K562 (cell line): ENCODE measurements around the gene SH3D21.

Source experiments
- CHD4 ChIP-seq: fragments of 200-600 bp; sonication (generic); IDR thresholded peaks from 3 replicates; pipeline ENCODE4 v1.6.1; 2012; ENCODE audit warnings: low read depth, mild to moderate bottlenecking, mixed read lengths, low read length, inconsistent platforms; ENCODE audit not compliant: insufficient read depth, insufficient replicate concordance, poor library complexity, severe bottlenecking
- EP300 ChIP-seq: IDR thresholded peaks from 2 replicates; pipeline ENCODE4 v1.6.1; 2012; ENCODE audit warnings: low read length, improper control_type of control experiment
- NR2F6 ChIP-seq: fragments of 450-650 bp; formaldehyde crosslinking; IDR thresholded peaks from 2 replicates; pipeline ENCODE4 v1.4.0; 2020; ENCODE audit warnings: mild to moderate bottlenecking
- PHF20 ChIP-seq: fragments of 450-650 bp; IDR thresholded peaks from 2 replicates; pipeline ENCODE4 v1.6.1; 2018; ENCODE audit not compliant: partially characterized antibody
- POLR2AphosphoS2 ChIP-seq: IDR thresholded peaks from 2 replicates; pipeline ENCODE4 v1.6.1; 2012; ENCODE audit warnings: low read length, improper control_type of control experiment
- POLR2AphosphoS5 ChIP-seq: IDR thresholded peaks from 2 replicates; pipeline ENCODE4 v1.6.1; 2011; ENCODE audit warnings: mild to moderate bottlenecking, low read depth, low read length, moderate library complexity; ENCODE audit not compliant: control insufficient read depth, insufficient read depth
- TF ChIP-seq, protein P1 (sequence below): sonication (generic); formaldehyde crosslinking; IDR thresholded peaks from 2 replicates; pipeline ENCODE4 v1.8.0; 2022; ENCODE audit warnings: missing genetic modification reagents, mild to moderate bottlenecking, borderline replicate concordance
- TF ChIP-seq, protein P2 (sequence below): sonication (generic); formaldehyde crosslinking; IDR thresholded peaks from 2 replicates; pipeline ENCODE4 v1.5.0; 2020; ENCODE audit warnings: missing genetic modification reagents
- TF ChIP-seq, protein P3 (sequence below): sonication (generic); formaldehyde crosslinking; IDR thresholded peaks from 2 replicates; pipeline ENCODE4 v1.8.1; 2023; ENCODE audit warnings: mild to moderate bottlenecking, missing genetic modification reagents

DNA sequence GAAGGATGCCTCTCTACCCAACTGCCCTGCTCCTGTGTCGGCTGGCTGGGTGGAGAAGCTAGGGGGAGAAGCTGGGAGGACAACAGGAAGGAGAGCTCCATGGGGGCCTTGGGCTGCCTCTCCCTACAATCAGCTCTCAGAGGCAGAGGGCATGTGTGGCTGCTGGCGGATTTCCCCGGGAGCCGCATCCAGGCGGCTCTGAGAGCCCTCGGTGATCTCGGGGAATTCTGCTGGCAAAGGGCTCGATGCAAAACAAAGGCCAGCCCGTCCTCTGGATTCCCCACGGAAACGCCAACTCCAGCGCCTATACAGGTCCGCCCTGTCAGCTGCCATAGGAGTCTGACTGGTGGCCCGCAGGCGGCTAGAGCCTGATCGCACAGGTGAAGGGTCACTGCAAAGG is 43.7 kb downstream of the SH3D21 start:
- no peak for TF ChIP-seq POLR2AphosphoS2
- TF ChIP-seq POLR2AphosphoS5, result no peak
- TF ChIP-seq PHF20, result no peak
- TF ChIP-seq CHD4, result no peak
- TF ChIP-seq NR2F6 (CRISPR knock-in tag), result no peak
- TF ChIP-seq, protein P1, sequence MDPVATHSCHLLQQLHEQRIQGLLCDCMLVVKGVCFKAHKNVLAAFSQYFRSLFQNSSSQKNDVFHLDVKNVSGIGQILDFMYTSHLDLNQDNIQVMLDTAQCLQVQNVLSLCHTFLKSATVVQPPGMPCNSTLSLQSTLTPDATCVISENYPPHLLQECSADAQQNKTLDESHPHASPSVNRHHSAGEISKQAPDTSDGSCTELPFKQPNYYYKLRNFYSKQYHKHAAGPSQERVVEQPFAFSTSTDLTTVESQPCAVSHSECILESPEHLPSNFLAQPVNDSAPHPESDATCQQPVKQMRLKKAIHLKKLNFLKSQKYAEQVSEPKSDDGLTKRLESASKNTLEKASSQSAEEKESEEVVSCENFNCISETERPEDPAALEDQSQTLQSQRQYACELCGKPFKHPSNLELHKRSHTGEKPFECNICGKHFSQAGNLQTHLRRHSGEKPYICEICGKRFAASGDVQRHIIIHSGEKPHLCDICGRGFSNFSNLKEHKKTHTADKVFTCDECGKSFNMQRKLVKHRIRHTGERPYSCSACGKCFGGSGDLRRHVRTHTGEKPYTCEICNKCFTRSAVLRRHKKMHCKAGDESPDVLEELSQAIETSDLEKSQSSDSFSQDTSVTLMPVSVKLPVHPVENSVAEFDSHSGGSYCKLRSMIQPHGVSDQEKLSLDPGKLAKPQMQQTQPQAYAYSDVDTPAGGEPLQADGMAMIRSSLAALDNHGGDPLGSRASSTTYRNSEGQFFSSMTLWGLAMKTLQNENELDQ, result no peak
- TF ChIP-seq, protein P2, sequence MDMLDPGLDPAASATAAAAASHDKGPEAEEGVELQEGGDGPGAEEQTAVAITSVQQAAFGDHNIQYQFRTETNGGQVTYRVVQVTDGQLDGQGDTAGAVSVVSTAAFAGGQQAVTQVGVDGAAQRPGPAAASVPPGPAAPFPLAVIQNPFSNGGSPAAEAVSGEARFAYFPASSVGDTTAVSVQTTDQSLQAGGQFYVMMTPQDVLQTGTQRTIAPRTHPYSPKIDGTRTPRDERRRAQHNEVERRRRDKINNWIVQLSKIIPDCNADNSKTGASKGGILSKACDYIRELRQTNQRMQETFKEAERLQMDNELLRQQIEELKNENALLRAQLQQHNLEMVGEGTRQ (CRISPR knock-in tag), result no peak
- no peak for TF ChIP-seq EP300
- TF ChIP-seq, protein P3, sequence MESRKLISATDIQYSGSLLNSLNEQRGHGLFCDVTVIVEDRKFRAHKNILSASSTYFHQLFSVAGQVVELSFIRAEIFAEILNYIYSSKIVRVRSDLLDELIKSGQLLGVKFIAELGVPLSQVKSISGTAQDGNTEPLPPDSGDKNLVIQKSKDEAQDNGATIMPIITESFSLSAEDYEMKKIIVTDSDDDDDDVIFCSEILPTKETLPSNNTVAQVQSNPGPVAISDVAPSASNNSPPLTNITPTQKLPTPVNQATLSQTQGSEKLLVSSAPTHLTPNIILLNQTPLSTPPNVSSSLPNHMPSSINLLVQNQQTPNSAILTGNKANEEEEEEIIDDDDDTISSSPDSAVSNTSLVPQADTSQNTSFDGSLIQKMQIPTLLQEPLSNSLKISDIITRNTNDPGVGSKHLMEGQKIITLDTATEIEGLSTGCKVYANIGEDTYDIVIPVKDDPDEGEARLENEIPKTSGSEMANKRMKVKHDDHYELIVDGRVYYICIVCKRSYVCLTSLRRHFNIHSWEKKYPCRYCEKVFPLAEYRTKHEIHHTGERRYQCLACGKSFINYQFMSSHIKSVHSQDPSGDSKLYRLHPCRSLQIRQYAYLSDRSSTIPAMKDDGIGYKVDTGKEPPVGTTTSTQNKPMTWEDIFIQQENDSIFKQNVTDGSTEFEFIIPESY, result no peak
